ACHN (cell line): ENCODE results near the gene EIF2B2.

Source experiments
- DNase-seq: peaks from one replicate; pipeline ENCODE4 v3.0.0-alpha.2; 2015
- in situ Hi-C: cut with HindIII; loops from 2 replicates; pipeline ENCODE4 v1.10.0; 2017; ENCODE audit warnings: low sequenced_read_pairs, low pct_ligation_motif_present, low pct_unique_long_range_greater_than_20kb

EIF2B2 gene

DNA sequence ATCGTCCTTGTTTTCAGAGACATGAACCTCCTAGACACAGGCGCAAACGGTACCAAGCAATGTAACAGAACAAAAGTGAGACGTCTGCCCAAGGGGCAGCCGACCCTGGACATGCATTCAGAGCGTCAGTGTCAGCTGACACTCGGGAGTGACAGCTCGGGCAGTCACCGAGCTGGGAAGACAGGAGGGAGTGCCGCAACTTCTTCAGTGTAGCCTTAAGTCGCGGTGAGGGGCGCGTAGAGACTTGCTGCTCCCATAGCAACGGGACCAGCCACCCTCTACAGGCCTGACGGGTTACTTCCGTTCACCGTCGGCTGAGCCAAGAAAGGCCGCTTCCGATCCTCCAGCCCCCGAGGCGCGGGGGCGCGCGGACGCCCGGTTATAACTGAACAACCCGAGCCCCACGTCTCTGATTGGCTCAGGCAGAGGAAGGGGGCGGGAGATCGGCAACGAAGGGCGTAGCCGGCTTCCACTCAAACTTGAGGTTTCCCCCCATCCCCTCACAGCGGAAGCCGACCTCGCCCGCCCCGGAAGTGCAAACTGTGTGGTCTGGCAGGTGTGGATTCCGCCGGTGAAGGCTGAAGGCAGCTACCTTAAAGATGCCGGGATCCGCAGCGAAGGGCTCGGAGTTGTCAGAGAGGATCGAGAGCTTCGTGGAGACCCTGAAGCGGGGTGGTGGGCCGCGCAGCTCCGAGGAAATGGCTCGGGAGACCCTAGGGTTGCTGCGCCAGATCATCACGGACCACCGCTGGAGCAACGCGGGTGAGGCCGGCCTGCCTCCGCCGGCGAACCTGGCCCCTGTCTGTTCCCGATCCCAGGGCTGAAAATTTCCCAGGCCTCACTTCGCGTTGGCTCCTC lies at the start of gene EIF2B2:
EIF2B2 (plus strand) TSS at position 530 of the 858 bp plus-strand sequence; CDS start at position 600, 70 bp downstream.
- in situ Hi-C loops: no loop called here
- DNase-seq: peak; percentile 92

DNA sequence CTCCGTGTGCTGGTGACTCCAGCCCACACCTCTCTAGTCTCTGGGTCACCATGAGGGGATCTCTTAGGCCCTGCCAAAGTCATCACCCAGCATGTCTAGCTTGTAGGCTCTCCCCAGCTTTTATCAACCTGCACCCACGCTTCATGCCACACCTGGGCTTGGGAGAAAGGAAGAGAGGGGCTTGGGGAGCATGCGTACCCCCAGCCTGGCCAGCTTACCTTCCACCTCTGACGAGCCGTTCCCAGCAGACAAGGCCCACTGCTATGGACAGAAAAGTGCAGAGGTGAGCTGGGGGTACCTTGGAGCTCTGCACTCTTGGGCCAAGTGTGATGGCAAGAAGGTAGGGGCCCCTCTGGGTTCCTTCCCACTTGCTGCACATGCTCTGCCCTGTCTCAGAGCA lies 49.0 kb upstream of the EIF2B2 start:
- in situ Hi-C loops: no loop called here
- DNase-seq: no peak

GRCh38 chr14:74954232-74954946 lies 48.3 kb upstream of the EIF2B2 start:
- in situ Hi-C loops: no loop called here

GRCh38 chr14:74954947-74955228 lies 47.8 kb upstream of the EIF2B2 start:
- in situ Hi-C loops: no loop called here
- DNase-seq: no peak

More at GRCh38 chr14:74954232-74954946, 48.3 kb upstream of the EIF2B2 start:
- DNase-seq: no peak

DNA sequence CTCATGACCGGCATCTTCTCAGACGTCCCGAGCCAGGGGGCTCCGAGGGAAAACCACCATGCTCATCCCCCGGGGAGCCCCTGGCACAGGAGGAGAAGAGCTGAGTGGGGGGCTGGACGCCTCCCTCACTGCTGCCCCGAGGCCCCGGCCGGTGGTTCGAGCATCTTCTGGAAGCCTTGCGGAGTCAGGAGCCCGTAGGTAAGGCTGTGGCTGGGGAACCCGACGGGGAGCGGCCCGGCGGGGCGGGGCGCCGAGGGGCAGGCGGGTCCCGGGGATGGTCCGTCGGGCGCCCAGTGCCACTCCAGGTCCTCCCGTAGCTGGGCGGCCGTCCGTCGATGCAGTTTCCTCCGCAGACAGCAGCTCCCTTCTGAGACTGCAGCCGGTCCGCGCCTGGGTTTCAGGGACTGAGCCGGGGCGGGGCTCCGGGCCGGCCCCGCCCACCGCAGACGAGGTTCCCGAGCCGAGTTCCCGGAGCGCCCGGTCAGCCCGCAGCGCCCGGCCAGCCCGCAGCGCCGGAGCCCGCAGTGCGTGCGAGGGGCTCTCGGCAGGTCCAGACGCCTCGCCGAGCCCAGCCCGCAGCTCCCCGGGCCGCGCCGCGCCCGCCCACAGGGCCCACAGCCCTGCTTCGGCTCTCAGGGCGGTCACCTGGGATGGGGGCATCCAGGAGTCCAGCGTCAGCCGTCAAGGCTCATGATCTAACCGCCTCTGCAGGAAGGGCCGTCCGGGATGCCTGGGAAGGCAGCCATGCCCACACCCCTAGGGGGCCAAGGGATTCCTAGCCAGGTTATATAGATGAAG lies 47.3 kb upstream of the EIF2B2 start, which contains the start of gene PGF:
PGF (minus strand) TSS at position 369 of the 798 bp plus-strand sequence; CDS start at position 14, 355 bp downstream.
- in situ Hi-C loops: no loop called here
- peak; percentile 54 for DNase-seq

DNA sequence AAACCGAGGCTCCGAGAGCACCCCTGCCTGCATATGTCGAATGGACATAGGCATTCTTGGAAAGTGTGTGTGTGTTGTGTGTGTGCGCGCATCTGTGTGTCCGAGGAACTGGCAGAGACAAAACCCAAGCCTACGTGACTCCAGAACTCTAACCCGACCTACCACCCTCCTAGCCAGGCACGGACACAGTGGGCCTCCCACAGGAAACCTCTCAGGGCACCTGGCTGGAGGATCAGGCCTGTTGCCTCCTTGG lies 46.8 kb upstream of the EIF2B2 start:
- in situ Hi-C loops: no loop called here
- no peak for DNase-seq

DNA sequence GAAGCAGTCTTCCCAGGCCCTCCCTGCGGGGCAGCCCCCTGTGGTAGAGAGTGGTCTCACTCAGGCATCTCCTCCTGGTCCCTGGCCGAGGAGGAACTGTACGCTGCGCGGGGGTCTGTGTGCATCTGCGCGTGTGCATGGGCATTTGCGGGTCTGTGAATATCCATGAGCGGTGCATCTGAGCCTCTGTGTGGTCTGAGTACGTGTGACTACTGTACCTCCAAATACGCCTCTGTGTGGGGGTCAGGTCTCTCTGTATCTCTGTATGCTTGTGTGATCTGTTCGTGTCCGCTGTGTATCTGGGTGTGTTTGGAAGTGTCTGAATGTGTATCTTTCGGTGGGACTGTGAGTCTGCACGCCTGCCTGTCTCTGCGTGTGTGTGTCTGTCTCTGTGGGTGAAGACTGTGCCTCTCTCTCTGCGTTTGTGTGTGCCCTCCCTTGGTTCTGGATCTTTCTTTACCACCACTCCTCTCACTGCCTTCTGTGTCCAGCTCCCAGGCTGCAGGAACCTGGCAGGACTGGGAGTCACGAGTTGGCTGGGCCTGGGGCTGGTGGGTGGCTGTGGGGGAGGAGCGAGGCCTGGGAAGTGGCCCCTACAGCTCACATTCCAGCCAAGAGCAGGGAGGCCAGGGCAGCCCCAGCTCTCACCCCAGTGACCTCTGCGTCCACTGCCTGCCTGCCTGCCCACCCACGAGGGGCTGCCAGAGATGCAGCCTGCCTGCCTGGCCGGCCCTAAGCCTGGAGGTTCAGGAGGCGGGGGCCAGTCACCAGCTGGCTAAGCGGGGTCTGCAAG lies 46.2 kb upstream of the EIF2B2 start:
- in situ Hi-C loops: no loop called here
- DNase-seq: no peak

DNA sequence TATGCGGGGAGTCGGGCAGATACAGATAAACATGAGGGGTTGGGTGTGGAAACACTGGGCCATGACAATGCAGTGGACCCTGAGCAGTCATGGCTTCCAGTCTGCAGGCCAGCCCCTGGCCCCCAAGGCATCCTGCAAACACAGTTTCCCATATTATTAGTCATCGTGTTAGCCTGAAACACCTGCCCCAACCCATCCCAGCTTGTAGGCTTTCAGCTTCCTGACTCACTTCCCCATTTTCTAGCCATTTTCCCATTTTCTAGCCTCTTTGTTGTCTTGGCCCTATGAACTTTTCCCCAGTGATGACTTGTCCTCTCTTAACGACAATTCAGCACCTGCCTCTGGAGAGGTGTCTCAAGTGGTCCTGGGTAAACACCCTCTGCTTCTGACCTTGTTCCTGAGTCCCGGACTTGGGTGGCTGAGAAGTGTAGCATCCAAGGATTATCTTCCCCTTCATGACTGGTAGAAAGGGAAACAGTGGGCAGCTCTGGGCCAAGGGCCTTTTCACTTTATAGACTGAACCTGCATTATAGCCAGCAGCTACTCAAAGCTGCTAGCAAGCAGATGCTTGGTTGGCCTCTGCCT lies 43.0 kb upstream of the EIF2B2 start:
- no peak for DNase-seq

DNA sequence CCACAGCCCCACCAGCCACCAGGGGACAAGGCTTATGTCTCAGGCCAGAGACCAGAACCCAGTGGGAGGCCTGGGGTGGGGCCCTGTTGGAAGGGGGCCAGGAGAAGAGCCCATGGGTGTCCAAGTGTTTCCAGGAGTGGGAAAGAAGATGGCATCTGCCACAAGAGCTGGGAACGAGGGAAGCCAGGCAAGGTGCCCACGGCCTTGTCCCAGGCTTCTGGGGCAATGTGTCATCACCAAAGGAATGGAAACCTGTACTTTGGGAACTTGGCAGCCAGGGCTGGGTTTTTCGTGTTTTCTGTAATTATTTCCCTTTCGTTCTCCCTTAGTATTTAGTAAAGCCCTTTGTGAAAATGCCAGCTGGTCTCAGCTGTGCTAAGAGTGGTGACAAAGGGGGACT lies 42.0 kb upstream of the EIF2B2 start:
- no peak for DNase-seq
- in situ Hi-C loops: no loop called here

More for the DNA sequence above, 43.0 kb upstream of the EIF2B2 start:
- in situ Hi-C loops: no loop called here

- no peak for DNase-seq
Observed at GRCh38 chr14:74961238-74961911, 41.3 kb upstream of the EIF2B2 start.

GRCh38 chr14:74962046-74962445 lies 40.7 kb upstream of the EIF2B2 start:
- DNase-seq: no peak
- in situ Hi-C loops: no loop called here

More at GRCh38 chr14:74961238-74961911, 41.3 kb upstream of the EIF2B2 start:
- in situ Hi-C loops: no loop called here

DNA sequence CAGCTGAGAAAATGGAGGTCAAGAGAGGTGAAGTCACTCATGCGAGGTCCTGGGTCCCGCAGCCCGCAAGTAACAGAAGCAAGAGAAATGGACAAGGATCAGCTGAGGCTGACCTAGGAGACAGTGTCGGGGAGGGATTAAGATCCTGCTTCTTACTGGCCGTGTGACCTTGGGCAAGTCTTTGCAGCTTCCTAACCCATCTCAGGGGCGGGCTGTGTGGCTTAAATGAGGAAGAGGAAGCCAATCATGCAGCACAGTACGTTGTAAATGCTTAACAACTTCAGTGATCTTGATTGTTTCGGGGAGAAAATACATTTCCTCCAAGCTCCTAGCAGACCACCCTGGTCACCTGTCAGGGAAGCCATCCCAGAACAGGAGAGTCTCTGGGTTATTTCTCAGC lies 40.2 kb upstream of the EIF2B2 start:
- DNase-seq: no peak
- in situ Hi-C loops: no loop called here

DNA sequence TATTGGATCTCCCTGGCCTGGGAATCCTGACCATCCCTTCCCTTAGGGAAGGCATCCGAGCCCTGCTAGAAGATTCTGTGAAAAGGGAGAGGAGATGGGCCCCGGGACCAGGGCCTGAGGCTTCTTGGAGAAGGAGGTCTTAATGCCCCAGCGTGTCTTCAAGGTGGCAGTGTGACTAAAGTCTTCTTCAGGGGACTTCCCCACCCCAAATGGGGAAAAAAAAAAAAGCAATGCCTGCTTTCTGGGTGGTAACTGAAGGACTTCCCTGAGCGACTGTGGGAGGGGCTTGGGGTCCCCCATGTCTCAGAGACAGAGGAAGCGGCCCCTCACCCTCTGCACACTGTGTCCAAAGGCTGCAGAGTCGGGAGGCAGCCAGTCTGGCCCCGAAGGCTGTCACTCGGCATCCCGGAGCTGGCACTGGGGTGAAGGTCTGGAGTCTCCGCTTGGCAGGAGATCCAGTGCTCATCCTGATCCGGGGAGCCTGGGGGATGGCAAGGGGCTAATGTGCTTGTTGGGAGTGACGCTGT lies 39.5 kb upstream of the EIF2B2 start:
- in situ Hi-C loops: no loop called here
- DNase-seq: no peak

GRCh38 chr14:74963705-74964271 lies 38.9 kb upstream of the EIF2B2 start:
- DNase-seq: no peak
- in situ Hi-C loops: no loop called here

DNA sequence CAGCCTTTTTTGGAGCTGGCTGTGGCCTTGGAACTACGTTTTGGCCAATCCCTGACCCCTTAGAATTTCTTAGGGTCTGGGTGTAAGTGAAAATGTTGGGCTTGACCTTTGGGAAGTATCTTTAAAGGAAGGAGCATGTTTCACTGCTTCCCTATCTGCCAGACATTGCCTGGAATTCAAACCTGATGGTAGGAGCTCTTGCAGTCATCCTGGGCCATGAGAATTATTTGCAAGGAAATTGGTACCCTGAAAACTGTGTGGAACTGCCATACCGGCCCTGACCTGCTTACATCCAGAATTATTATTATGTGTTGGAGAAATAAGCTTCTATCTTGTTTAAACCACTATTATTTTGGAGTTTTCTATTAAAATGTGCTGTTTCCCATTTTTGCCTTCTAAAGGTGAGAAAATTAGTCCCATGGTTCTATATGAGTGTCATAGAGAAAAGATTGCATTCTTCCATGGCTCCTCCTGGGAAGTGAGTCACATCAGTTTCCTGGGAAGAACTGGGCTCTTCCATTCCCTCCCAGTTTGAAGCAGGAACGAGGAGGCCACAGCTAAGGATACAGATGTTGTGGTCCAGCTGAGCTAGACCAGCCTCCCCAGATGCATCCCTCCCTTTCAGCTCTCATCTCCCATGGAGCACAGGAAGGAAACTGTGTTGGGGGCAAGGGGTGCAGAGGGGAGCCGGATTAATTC lies 37.8 kb upstream of the EIF2B2 start:
- DNase-seq: no peak
- in situ Hi-C loops: no loop called here

- DNase-seq: no peak
Observed at GRCh38 chr14:74965486-74966153, 37.1 kb upstream of the EIF2B2 start.

More at GRCh38 chr14:74965486-74966153, 37.1 kb upstream of the EIF2B2 start:
- in situ Hi-C loops: no loop called here
